Retinal pigment epithelial cell (primary cell): ENCODE data around the gene SLC7A1.

Experiments
- DNase-seq: peaks from one replicate; pipeline ENCODE4 v3.0.0-alpha.2; 2010; ENCODE audit warnings: low read depth
- H3K4me3 ChIP-seq: 2 replicates; pipeline ENCODE4 v1.5.1; 2011; ENCODE audit warnings: mild to moderate bottlenecking, low read length, control low read depth, moderate library complexity
- CTCF ChIP-seq: conservative IDR thresholded peaks from 2 replicates; pipeline ENCODE4 v1.5.1; 2011; ENCODE audit warnings: low read depth, low read length, control low read depth, inconsistent platforms

The SLC7A1 gene

GRCh38 chr13:29487466-29488454 is 107.7 kb downstream of the SLC7A1 start:
- no peak for TF ChIP-seq CTCF
- H3K4me3 ChIP-seq, result no peak overlapping the region
- no peak for DNase-seq

- DNase-seq, result no peak
- no peak overlapping the region for H3K4me3 ChIP-seq
- no peak for TF ChIP-seq CTCF
Observed at GRCh38 chr13:29486551-29486950, 108.9 kb downstream of the SLC7A1 start.

- H3K4me3 ChIP-seq, result no peak overlapping the region
- DNase-seq, result no peak
- no peak for TF ChIP-seq CTCF
Observed at GRCh38 chr13:29484796-29485195, 110.7 kb downstream of the SLC7A1 start.

- H3K4me3 ChIP-seq, result no peak overlapping the region
- DNase-seq, result no peak
- TF ChIP-seq CTCF, result no peak
Observed at GRCh38 chr13:29484236-29484635, 111.3 kb downstream of the SLC7A1 start.

- H3K4me3 ChIP-seq, result no peak overlapping the region
- DNase-seq, result no peak
- TF ChIP-seq CTCF, result no peak
Observed at GRCh38 chr13:29483623-29484022, 111.9 kb downstream of the SLC7A1 start.

GRCh38 chr13:29483211-29483610 is 112.3 kb downstream of the SLC7A1 start:
- no peak for DNase-seq
- H3K4me3 ChIP-seq, result no peak overlapping the region
- no peak for TF ChIP-seq CTCF

GRCh38 chr13:29482504-29482903 is 113.0 kb downstream of the SLC7A1 start:
- DNase-seq, result no peak
- no peak overlapping the region for H3K4me3 ChIP-seq
- TF ChIP-seq CTCF, result no peak
